GM21360 (cell line): ENCODE results near the gene C1QC.

ENCODE experiments used
- ATAC-seq: cut with Tn5 transposase; IDR thresholded peaks from one replicate; pipeline ENCODE4 v1.9.1; 2021; ENCODE audit warnings: mild to moderate bottlenecking, moderate library complexity; ENCODE audit not compliant: unreplicated experiment

C1QC gene

GRCh38 chr1:22643381-22643780 lies at the start of gene C1QC:
C1QC (plus strand) TSS chr1:22643633; CDS start chr1:22644024, 391 bp downstream.
- ATAC-seq, result no peak

GRCh38 chr1:22594396-22594795 lies 49.0 kb upstream of the C1QC start:
- no peak for ATAC-seq

- no peak for ATAC-seq
These were observed 48.3 kb upstream of the C1QC start for GRCh38 chr1:22595108-22595507.

- ATAC-seq, result no peak
These were observed 46.0 kb upstream of the C1QC start for GRCh38 chr1:22597301-22597965.

GRCh38 chr1:22597996-22598395 lies 45.4 kb upstream of the C1QC start:
- no peak for ATAC-seq

GRCh38 chr1:22598736-22599135 lies 44.7 kb upstream of the C1QC start:
- ATAC-seq, result no peak

- ATAC-seq, result no peak
These were observed 43.2 kb upstream of the C1QC start for GRCh38 chr1:22600071-22600816.

- no peak for ATAC-seq
These were observed 42.4 kb upstream of the C1QC start for GRCh38 chr1:22600817-22601605.

GRCh38 chr1:22601610-22602009 lies 41.8 kb upstream of the C1QC start:
- no peak for ATAC-seq

GRCh38 chr1:22602060-22602740 lies 41.2 kb upstream of the C1QC start:
- no peak for ATAC-seq

GRCh38 chr1:22606161-22606560 lies 37.3 kb upstream of the C1QC start:
- no peak for ATAC-seq

- ATAC-seq, result no peak
These were observed 36.3 kb upstream of the C1QC start for GRCh38 chr1:22607154-22607553.

- ATAC-seq, result no peak
These were observed 35.1 kb upstream of the C1QC start for GRCh38 chr1:22608361-22608760.

GRCh38 chr1:22609291-22609690 lies 34.1 kb upstream of the C1QC start:
- ATAC-seq, result no peak

GRCh38 chr1:22611530-22611947 lies 31.9 kb upstream of the C1QC start:
- ATAC-seq, result no peak

- no peak for ATAC-seq
These were observed 30.5 kb upstream of the C1QC start for GRCh38 chr1:22612671-22613571.

GRCh38 chr1:22613572-22613918 lies 29.9 kb upstream of the C1QC start:
- ATAC-seq, result no peak

- ATAC-seq, result no peak
These were observed 29.5 kb upstream of the C1QC start for GRCh38 chr1:22613951-22614350.

- no peak for ATAC-seq
These were observed 27.5 kb upstream of the C1QC start for GRCh38 chr1:22615886-22616285.

- no peak for ATAC-seq
These were observed 26.9 kb upstream of the C1QC start for GRCh38 chr1:22616571-22616970.
